Colonic mucosa (tissue), 4 donors: Measurements from ENCODE around the gene KNTC1. TPM values are rescaled to one million over a fixed set of nuclear protein-coding genes. Genes with fewer than 3 reads are reported as not detected.
"Not testable (repeated sequence)": the region's sequence is repeated elsewhere in the genome, so short reads cannot be mapped to it uniquely, and the experiment has no call there.

ENCODE experiments used
- DNase-seq: peaks from one replicate; pipeline ENCODE4 v3.0.0-alpha.2; 2020
- H3K27ac ChIP-seq: fragments of 200-600 bp; one replicate; pipeline ENCODE4 v1.8.0; 2021
- H3K27me3 ChIP-seq: fragments of 200-600 bp; one replicate; pipeline ENCODE4 v1.8.0; 2021
- H3K36me3 ChIP-seq: fragments of 200-600 bp; one replicate; pipeline ENCODE4 v1.8.0; 2021
- H3K4me1 ChIP-seq: fragments of 200-600 bp; one replicate; pipeline ENCODE4 v1.8.0; 2021; ENCODE audit warnings: mild to moderate bottlenecking
- H3K4me3 ChIP-seq: fragments of 200-600 bp; one replicate; pipeline ENCODE4 v1.8.0; 2021
- H3K9ac ChIP-seq, 2 donors: one replicate each; pipeline ENCODE4 v1.7.0; 2013; ENCODE audit warnings: control low read depth in 2 of 2, low read depth in 2 of 2, low read length in 2 of 2
- H3K9me3 ChIP-seq: fragments of 200-600 bp; one replicate; pipeline ENCODE4 v1.8.0; 2021
- CTCF ChIP-seq: fragments of 200-600 bp; IDR thresholded peaks from one replicate; pipeline ENCODE4 v1.8.0; 2022; ENCODE audit warnings: antibody characterized with exemption, mild to moderate bottlenecking
- intact Hi-C: fragments of 100-400 bp; cut with DNase I; formaldehyde crosslinking; loops from one replicate; pipeline ENCODE4 v1.14.1; 2022
- total RNA-seq, 2 donors: library from RNA; stranded (reverse); fragmentation: NEBNext Ultra II Directional in 1 of 2; extraction: Animal tissue kit (Norgen Biotek cat#: 25700) in 1 of 2; gene quantifications; one replicate each; pipeline ENCODE4 v1.2.1, GENCODE V29; 2021
- donor health status: healthy.
- donor health status: DM: no; HTN: no; CAD: no.
- donor health status: DM: no; HTN: no; CAD: no.

The KNTC1 gene
- 10 to 100 TPM; 15.1 to 41.2 TPM for total RNA-seq

GRCh38 chr12:122526683-122527477, at the start of gene KNTC1, which contains the start of gene RSRC2:
KNTC1 (plus strand) TSS chr12:122527249; CDS start chr12:122530064, 2,815 bp downstream.
RSRC2 (minus strand) TSS chr12:122526936; CDS start chr12:122526853, 83 bp downstream.
- Histone ChIP-seq H3K36me3 (no peaks in the 10 kb centered on the region), H3K27me3 (no peaks in the 10 kb centered on the region), H3K4me1 (peaks cover 10% of the 10 kb centered on the region), H3K27ac (peak within 1 kb of the TSS; percentile 90), H3K4me3 (peak within 1 kb of the TSS; percentile 50), H3K9me3 (no peaks in the 10 kb centered on the region), H3K9ac (peak within 1 kb of the TSS; percentile 85 to 99)
- DNase-seq = peak; percentile 100
- intact Hi-C loops = no loop called here
- no peak for TF ChIP-seq CTCF

- Histone ChIP-seq H3K27ac (no peak overlapping the region), H3K36me3 (peaks cover 26% of the 10 kb centered on the region), H3K9ac (no peak overlapping the region), H3K9me3 (no peaks in the 10 kb centered on the region), H3K4me3 (no peak overlapping the region), H3K27me3 (no peaks in the 10 kb centered on the region), H3K4me1 (no peaks in the 10 kb centered on the region)
- TF ChIP-seq CTCF = no peak
- intact Hi-C loops = no loop called here
- DNase-seq = no peak
Measured at GRCh38 chr12:122480753-122481152, 46.3 kb upstream of the KNTC1 start.

- DNase-seq = no peak
- H3K9me3 ChIP-seq = no peaks in the 10 kb centered on the region
- no peaks in the 10 kb centered on the region for H3K4me1 ChIP-seq
- H3K4me3 ChIP-seq = no peak overlapping the region
- peaks cover 17% of the 10 kb centered on the region for H3K36me3 ChIP-seq
- no peak for TF ChIP-seq CTCF
- no peaks in the 10 kb centered on the region for H3K27me3 ChIP-seq
- intact Hi-C loops = no loop called here
- no peak overlapping the region for H3K9ac ChIP-seq
- H3K27ac ChIP-seq = no peak overlapping the region
Measured at GRCh38 chr12:122481861-122482260, 45.2 kb upstream of the KNTC1 start.

- Histone ChIP-seq H3K27ac (no peak overlapping the region), H3K4me1 (no peaks in the 10 kb centered on the region), H3K9me3 (no peaks in the 10 kb centered on the region), H3K4me3 (no peak overlapping the region), H3K27me3 (no peaks in the 10 kb centered on the region), H3K36me3 (peaks cover 8% of the 10 kb centered on the region), H3K9ac (no peak overlapping the region)
- TF ChIP-seq CTCF = no peak
- intact Hi-C loops = no loop called here
- no peak for DNase-seq
Measured at GRCh38 chr12:122483969-122484368, 43.1 kb upstream of the KNTC1 start.

- H3K9me3 ChIP-seq, intact Hi-C loops, H3K27me3 ChIP-seq, H3K9ac ChIP-seq, H3K36me3 ChIP-seq, H3K4me1 ChIP-seq, H3K27ac ChIP-seq, H3K4me3 ChIP-seq, DNase-seq: not testable (repeated sequence)
Measured at GRCh38 chr12:122484385-122484784, 42.7 kb upstream of the KNTC1 start.

GRCh38 chr12:122486360-122486759, 40.7 kb upstream of the KNTC1 start:
- H3K9me3 ChIP-seq, intact Hi-C loops, DNase-seq, H3K27ac ChIP-seq, H3K4me1 ChIP-seq, H3K36me3 ChIP-seq, H3K27me3 ChIP-seq, H3K4me3 ChIP-seq, H3K9ac ChIP-seq: not testable (repeated sequence)
